NCI-H226 (cell line): ENCODE data around the gene TENM4.

ENCODE experiments used
- DNase-seq: peaks from one replicate; pipeline ENCODE4 v3.0.0-alpha.2; 2015

The TENM4 gene

DNA sequence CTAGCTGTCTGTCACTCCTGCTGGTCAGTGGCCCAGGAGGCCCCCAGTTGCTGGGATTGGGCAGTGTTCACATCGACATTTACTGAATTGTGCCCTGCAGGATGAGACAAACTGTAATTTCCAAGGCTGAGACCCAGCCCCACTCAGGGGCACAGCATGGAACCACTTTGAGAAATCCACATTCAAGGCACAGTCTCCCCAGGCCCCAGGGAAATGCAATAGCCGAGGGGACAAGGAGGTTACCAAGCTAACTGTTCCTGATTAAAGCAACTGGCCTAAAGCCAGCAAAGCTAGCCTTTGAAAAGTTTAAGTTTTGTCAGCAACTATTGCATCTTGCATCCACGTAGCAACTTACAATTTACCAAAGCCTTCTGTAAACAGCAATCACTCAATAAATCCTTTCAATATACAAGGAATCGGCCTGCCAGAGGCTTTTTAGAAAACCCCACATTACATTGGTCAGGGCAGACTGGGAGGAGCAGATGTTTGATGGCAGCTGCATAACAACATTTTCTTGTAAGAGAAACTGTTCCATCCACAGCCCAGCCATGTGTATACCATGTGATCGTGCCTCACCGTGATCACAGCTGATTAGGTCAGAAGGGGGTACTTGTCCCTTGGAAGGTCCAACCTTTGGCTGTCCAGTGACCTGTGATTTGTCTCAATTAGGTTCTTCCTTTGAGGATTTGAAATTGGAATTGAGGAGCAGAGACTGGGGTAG lies 103.9 kb downstream of the TENM4 start:
- no peak for DNase-seq

- no peak for DNase-seq
Measured at GRCh38 chr11:79335681-79336080, 105.1 kb downstream of the TENM4 start.

GRCh38 chr11:79333355-79333754 lies 107.5 kb downstream of the TENM4 start:
- DNase-seq = no peak

- DNase-seq = no peak
Measured at GRCh38 chr11:79332017-79332416, 108.8 kb downstream of the TENM4 start.

- DNase-seq = no peak
Measured at GRCh38 chr11:79331203-79331901, 109.5 kb downstream of the TENM4 start.

DNA sequence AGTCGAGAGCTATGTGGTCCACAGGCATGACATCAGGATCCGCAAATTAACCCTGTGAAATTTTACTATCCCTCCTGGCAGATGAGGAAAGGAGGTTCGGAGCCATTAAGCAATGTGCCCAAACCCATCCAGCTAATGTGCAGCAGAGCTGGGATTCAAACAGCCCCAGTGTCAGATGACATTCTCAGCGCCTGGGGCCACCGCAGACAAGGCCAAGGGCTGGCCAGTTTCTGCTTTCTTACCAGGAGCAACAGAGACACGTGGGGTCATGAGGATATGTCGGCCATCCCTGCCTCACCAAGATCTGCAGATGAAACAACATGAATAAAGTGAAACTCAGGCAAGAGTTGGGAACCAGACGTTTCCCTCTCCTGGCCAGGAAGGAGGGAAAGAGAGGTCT lies 110.2 kb downstream of the TENM4 start:
- no peak for DNase-seq

GRCh38 chr11:79329561-79329960 lies 111.3 kb downstream of the TENM4 start:
- no peak for DNase-seq

- no peak for DNase-seq
Measured at GRCh38 chr11:79328402-79328801, 112.4 kb downstream of the TENM4 start.

GRCh38 chr11:79325851-79326250 lies 115.0 kb downstream of the TENM4 start:
- DNase-seq = no peak

GRCh38 chr11:79321263-79321662 lies 119.6 kb downstream of the TENM4 start:
- DNase-seq = no peak

DNA sequence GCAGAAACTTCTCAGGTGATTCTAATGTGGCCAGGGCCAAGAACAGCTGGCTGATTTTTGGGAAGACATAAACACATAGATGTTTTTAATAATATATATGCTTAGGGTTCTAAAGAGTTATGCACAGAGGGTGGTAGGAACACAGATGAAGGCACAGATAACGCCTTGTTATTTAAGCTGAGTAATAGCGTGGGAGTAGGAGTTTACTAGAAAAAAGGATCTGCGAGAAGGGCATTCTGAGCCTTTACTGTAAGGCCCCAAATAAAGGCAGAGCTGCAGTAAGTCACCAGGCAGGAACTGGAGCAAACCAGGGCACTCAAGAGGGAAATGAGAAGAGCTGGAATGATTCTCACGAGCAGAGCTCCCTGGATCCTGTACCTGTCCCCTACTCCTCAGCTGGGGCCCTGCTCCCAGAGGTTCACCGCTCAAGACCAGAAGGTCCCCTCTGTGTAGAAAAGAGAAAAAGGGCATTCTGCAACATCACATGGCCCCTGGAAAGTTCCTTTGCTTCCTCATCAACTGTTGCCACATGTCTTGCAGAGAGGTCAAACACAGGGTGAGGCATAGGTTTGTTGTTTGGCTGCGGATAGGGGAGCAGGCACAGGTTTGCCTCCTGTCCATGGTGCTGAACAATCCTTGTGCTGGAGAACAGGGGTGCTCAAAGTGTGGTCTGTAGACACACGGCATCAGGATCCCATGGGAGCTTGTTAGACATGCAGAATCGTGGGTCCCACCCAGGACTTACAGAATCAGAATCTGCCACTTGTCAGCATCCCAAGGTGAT lies 125.7 kb downstream of the TENM4 start:
- DNase-seq = no peak

DNA sequence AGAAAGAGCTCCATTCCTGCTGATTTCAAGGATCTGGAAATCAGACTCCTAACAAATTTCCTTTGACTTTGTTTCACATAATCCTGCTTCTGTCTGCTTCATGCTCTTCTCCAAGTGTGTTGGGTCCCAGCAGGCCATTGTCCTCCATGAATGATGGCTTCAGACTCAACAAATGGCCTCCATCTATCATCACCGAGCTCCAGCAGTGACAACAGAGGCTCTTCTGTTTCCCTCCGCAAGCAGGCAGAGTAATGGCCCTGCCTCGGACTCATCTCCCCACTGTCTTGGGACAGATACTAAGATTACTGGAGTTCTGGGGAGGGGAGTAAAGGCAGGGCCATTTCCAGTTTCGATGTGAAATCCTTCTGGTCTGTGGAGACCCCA lies 127.3 kb downstream of the TENM4 start:
- DNase-seq = no peak

DNA sequence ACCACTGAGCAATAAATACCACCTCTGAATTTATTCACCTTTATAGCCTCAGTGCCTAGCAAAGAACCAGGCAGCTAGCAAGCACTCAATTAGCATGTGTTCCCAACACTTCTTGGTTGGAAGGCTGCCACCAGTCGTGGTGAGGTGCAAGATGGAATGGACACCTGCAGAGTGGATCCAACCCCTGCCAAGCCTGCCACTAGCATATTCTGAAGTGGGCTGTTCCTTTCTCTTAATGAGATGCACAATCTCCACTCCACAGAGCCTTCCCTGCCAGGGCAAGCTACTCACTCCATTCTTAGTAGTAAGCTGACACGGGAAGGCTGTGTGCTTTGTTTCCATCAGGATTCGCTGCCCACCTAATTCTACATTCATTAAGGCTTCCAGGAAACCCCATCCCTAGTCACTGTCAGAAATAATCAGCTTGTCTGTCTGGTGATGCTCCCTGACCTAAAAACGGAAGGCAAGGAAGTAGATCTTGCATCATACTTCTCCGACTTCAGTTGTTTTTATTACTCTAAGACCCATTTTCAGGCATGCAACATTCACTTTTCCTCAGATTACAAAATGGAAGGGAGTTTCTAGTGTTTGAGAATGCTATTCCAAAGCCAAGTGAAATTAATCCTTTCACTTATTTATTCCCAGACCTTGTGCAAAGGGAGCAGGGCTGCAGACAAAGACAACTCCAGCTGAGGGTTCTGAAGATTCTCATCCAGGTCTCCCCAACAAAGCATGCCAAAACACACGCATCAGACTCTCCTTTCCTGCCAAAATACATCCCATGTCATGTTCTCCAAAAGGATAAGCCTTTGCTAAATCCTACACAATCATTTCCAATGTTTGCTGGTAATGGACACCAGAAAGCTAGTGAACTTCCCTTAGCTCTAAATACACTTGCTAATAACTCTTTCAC lies 128.0 kb downstream of the TENM4 start:
- DNase-seq = no peak

GRCh38 chr11:79311461-79311860 lies 129.4 kb downstream of the TENM4 start:
- no peak for DNase-seq

- DNase-seq = no peak
Measured at GRCh38 chr11:79309407-79309806, 131.4 kb downstream of the TENM4 start.

- no peak for DNase-seq
Measured at GRCh38 chr11:79308429-79308828, 132.4 kb downstream of the TENM4 start.

- DNase-seq = no peak
Measured at GRCh38 chr11:79304599-79305212, 136.1 kb downstream of the TENM4 start.

GRCh38 chr11:79296141-79296540 lies 144.7 kb downstream of the TENM4 start:
- no peak for DNase-seq

DNA sequence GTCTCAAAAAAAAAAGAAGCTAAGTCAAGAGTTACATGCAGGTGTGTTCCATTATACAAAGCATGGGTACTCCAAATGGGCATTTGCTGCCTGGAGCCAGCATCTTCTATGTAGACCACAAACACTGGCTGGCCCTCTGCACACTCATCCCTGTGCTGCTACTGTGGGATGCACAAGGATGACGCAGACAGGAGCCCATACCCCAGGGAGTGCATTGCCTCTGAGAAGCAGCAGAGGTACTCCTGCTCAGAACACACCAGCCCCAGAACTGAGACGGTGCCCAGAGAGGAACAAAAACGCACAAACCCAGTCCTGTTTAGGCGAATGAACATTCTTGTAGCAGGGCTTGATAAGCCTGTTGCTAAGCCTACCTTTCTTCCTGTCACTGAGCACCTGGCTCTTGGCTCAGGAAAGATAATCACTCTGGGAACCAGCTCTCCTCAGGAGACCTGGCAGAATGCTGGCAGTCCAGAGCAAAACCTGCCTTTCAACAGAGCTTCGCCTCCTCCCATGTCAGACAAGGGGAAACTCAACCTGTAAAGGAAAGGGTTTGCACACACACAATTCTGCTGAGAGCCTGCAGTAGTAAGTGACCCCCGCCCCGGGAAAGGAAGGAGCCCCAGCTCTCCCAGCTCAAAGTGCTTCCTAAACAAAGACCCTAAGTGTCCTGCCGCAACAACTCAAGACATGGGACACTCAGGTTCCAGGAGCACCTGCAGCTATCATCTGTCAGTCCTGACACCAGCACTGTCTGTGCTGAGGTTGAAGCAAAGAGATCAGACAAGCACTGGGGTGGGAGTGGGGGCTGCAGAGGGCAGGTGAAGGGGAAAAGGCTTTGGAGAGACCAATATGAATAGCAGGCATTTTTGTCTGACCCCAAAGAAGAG lies 145.7 kb downstream of the TENM4 start:
- DNase-seq = no peak

- no peak for DNase-seq
Measured at GRCh38 chr11:79291948-79292347, 148.9 kb downstream of the TENM4 start.

- no peak for DNase-seq
Measured at GRCh38 chr11:79290761-79291160, 150.1 kb downstream of the TENM4 start.
